ENCODE measurements around the gene CNTNAP2. TPM values are rescaled to one million over a fixed set of nuclear protein-coding genes. Genes with fewer than 3 reads are reported as not detected.

CNTNAP2 gene
- total RNA-seq, 2 experiments from 2014 or later = not detected

GRCh38 chr7:146889806-146890555, 773.4 kb downstream of the CNTNAP2 start:
- CTCF ChIA-PET = no interaction called here
- H3K27ac ChIP-seq (ENCODE audit: low read depth in 1 of 2, low read length in 2 of 2) = no peak overlapping the region
- ATAC-seq (ENCODE audit: poor library complexity) (no peak), DNase-seq (no peak)
- H3K27me3 ChIP-seq (ENCODE audit: control insufficient read depth in 1 of 2, insufficient read depth in 2 of 2, low read length in 2 of 2) = no peaks in the 10 kb centered on the region
- Mint-ChIP-seq H3K36me3 (ENCODE audit: low read depth) (no peaks in the 10 kb centered on the region), H3K9me3 (no peaks in the 10 kb centered on the region), H3K4me3 (no peak overlapping the region), H3K4me1 (ENCODE audit: low read depth) (no peaks in the 10 kb centered on the region), H3K27me3 (no peaks in the 10 kb centered on the region), H3K27ac (no peak overlapping the region)
- POLR2A ChIA-PET = no interaction called here
- H3K4me1 ChIP-seq (ENCODE audit: insufficient read depth, low read length) = no peaks in the 10 kb centered on the region
- TF ChIP-seq, protein P1, sequence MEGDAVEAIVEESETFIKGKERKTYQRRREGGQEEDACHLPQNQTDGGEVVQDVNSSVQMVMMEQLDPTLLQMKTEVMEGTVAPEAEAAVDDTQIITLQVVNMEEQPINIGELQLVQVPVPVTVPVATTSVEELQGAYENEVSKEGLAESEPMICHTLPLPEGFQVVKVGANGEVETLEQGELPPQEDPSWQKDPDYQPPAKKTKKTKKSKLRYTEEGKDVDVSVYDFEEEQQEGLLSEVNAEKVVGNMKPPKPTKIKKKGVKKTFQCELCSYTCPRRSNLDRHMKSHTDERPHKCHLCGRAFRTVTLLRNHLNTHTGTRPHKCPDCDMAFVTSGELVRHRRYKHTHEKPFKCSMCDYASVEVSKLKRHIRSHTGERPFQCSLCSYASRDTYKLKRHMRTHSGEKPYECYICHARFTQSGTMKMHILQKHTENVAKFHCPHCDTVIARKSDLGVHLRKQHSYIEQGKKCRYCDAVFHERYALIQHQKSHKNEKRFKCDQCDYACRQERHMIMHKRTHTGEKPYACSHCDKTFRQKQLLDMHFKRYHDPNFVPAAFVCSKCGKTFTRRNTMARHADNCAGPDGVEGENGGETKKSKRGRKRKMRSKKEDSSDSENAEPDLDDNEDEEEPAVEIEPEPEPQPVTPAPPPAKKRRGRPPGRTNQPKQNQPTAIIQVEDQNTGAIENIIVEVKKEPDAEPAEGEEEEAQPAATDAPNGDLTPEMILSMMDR (IDR thresholded peaks at IDR 0.05) = no peak
- intact Hi-C loops (cut with DNase I, micrococcal nuclease) = no loop called here
- H3K4me3 ChIP-seq (ENCODE audit: low read length) = no peak overlapping the region
- H3K9me3 ChIP-seq (ENCODE audit: control insufficient read depth in 1 of 2, insufficient read depth in 1 of 2, low read length in 2 of 2) = no peaks in the 10 kb centered on the region
- H3K36me3 ChIP-seq (ENCODE audit: insufficient read depth, low read length) = no peaks in the 10 kb centered on the region

DNA sequence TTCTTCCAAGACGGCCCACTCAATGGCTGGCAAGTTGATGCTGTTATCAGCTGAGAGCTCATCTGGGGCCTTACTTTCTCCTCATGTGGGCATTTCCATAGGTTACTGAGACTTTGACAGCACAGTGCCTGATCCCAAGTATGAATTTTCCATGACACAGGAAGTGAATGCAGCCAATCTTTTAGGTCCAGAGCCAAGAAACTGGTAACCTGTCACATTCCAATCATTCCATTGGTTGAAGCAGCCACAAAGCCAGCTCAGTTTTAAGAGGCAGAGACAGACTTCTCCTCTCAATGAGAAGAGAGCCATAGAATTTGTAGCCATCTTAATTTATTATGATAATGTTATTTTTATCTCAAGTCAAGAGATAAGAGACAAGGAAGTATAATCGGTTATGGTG, 775.5 kb downstream of the CNTNAP2 start:
- H3K27me3 Mint-ChIP-seq = no peaks in the 10 kb centered on the region
- H3K36me3 ChIP-seq (ENCODE audit: insufficient read depth, low read length) = no peaks in the 10 kb centered on the region

GRCh38 chr7:146894927-146895326, 778.3 kb downstream of the CNTNAP2 start:
- Mint-ChIP-seq H3K4me1 (ENCODE audit: low read depth) (no peaks in the 10 kb centered on the region), H3K27me3 (no peaks in the 10 kb centered on the region), H3K27ac (no peak overlapping the region), H3K36me3 (ENCODE audit: low read depth) (no peaks in the 10 kb centered on the region), H3K9me3 (no peaks in the 10 kb centered on the region), H3K4me3 (no peak overlapping the region)
- Histone ChIP-seq H3K36me3 (ENCODE audit: insufficient read depth, low read length) (no peaks in the 10 kb centered on the region), H3K27me3 (ENCODE audit: control insufficient read depth in 1 of 2, insufficient read depth in 2 of 2, low read length in 2 of 2) (no peaks in the 10 kb centered on the region), H3K9me3 (ENCODE audit: control insufficient read depth in 1 of 2, insufficient read depth in 1 of 2, low read length in 2 of 2) (no peaks in the 10 kb centered on the region), H3K4me1 (ENCODE audit: insufficient read depth, low read length) (no peaks in the 10 kb centered on the region), H3K27ac (ENCODE audit: low read depth in 1 of 2, low read length in 2 of 2) (no peak overlapping the region), H3K4me3 (ENCODE audit: low read length) (no peak overlapping the region)
- CTCF ChIA-PET = no interaction called here
- POLR2A ChIA-PET = no interaction called here
- ATAC-seq (ENCODE audit: poor library complexity) = no peak
- DNase-seq = no peak
- TF ChIP-seq, protein P1 (IDR thresholded peaks at IDR 0.05) = no peak
- intact Hi-C loops (cut with DNase I, micrococcal nuclease) = no loop called here

More for the DNA sequence above, 775.5 kb downstream of the CNTNAP2 start:
- ChIA-PET POLR2A (no interaction called here), CTCF (no interaction called here)
- TF ChIP-seq, protein P1 (IDR thresholded peaks at IDR 0.05) = no peak
- Mint-ChIP-seq H3K4me1 (ENCODE audit: low read depth) (no peaks in the 10 kb centered on the region), H3K27ac (no peak overlapping the region), H3K9me3 (no peaks in the 10 kb centered on the region), H3K4me3 (no peak overlapping the region), H3K36me3 (ENCODE audit: low read depth) (no peaks in the 10 kb centered on the region)
- intact Hi-C loops (cut with DNase I, micrococcal nuclease) = no loop called here
- H3K4me3 ChIP-seq (ENCODE audit: low read length) = no peak overlapping the region
- H3K27me3 ChIP-seq (ENCODE audit: control insufficient read depth in 1 of 2, insufficient read depth in 2 of 2, low read length in 2 of 2) = no peaks in the 10 kb centered on the region
- no peaks in the 10 kb centered on the region for H3K9me3 ChIP-seq (ENCODE audit: control insufficient read depth in 1 of 2, insufficient read depth in 1 of 2, low read length in 2 of 2)
- DNase-seq (no peak), ATAC-seq (ENCODE audit: poor library complexity) (no peak)
- H3K4me1 ChIP-seq (ENCODE audit: insufficient read depth, low read length) = no peaks in the 10 kb centered on the region
- H3K27ac ChIP-seq (ENCODE audit: low read depth in 1 of 2, low read length in 2 of 2) = no peak overlapping the region

All from CD4-positive, alpha-beta T cell (primary cell).